ENCODE measurements around the gene NT5DC1. TPM values are rescaled to one million over a fixed set of nuclear protein-coding genes. Genes with fewer than 3 reads are reported as not detected.

Gene NT5DC1
- total and polyA plus RNA-seq, 3 donors from 2014 or later, result 10.7 to 28.2 (median 22.8) TPM

GRCh38 chr6:116136933-116137340, 36.3 kb downstream of the NT5DC1 start:
- TF ChIP-seq POLR2A (IDR thresholded peaks at IDR 0.05), result no peak
- WGBS, 2 donors, result 96% methylated on average over 5 of the region's 5 CpGs
- DNase-seq, result no peak
- Histone ChIP-seq H3K4me1 (no peaks in the 10 kb centered on the region), H3K36me3 (ENCODE audit: low read depth, missing control alignments) (no peaks in the 10 kb centered on the region), H3K4me3 (no peak overlapping the region), H3K27ac (no peak overlapping the region), H3K9me3 (no peaks in the 10 kb centered on the region), H3K27me3 (no peaks in the 10 kb centered on the region)
- intact Hi-C loops (cut with DNase I; ENCODE audit: low total_unique reads), result no loop called here

GRCh38 chr6:116139917-116140316, 39.3 kb downstream of the NT5DC1 start:
- Histone ChIP-seq H3K36me3 (ENCODE audit: low read depth, missing control alignments) (no peaks in the 10 kb centered on the region), H3K27me3 (no peaks in the 10 kb centered on the region), H3K4me3 (no peak overlapping the region), H3K9me3 (no peaks in the 10 kb centered on the region), H3K4me1 (peaks cover 2% of the 10 kb centered on the region), H3K27ac (no peak overlapping the region)
- WGBS, 2 donors, result 85 to 94% methylated on average over 4 of the region's 4 CpGs
- no peak for TF ChIP-seq CTCF (IDR thresholded peaks at IDR 0.05)
- TF ChIP-seq POLR2A (IDR thresholded peaks at IDR 0.05), result no peak
- intact Hi-C loops (cut with DNase I; ENCODE audit: low total_unique reads), result no loop called here
- no peak for DNase-seq

- Histone ChIP-seq H3K9me3 (no peaks in the 10 kb centered on the region), H3K4me3 (no peak overlapping the region), H3K27ac (no peak overlapping the region), H3K36me3 (ENCODE audit: low read depth, missing control alignments) (no peaks in the 10 kb centered on the region), H3K4me1 (peaks cover 2% of the 10 kb centered on the region), H3K27me3 (no peaks in the 10 kb centered on the region)
- WGBS, 2 donors, result 71 to 73% methylated on average over 3 of the region's 3 CpGs
- no peak for DNase-seq
- TF ChIP-seq CTCF (IDR thresholded peaks at IDR 0.05) (no peak), POLR2A (IDR thresholded peaks at IDR 0.05) (no peak)
- intact Hi-C loops (cut with DNase I; ENCODE audit: low total_unique reads), result no loop called here
Measured at GRCh38 chr6:116144605-116145004, 44.0 kb downstream of the NT5DC1 start.

GRCh38 chr6:116145803-116146675, 45.4 kb downstream of the NT5DC1 start:
- no peaks in the 10 kb centered on the region for H3K36me3 ChIP-seq (ENCODE audit: low read depth, missing control alignments)
- H3K4me1 ChIP-seq, result peaks cover 2% of the 10 kb centered on the region
- WGBS, 2 donors, result 75 to 83% methylated on average over 4 of the region's 4 CpGs
- TF ChIP-seq CTCF (IDR thresholded peaks at IDR 0.05) (no peak), POLR2A (IDR thresholded peaks at IDR 0.05) (no peak)
- no peak for DNase-seq
- H3K27me3 ChIP-seq, result no peaks in the 10 kb centered on the region
- H3K9me3 ChIP-seq, result no peaks in the 10 kb centered on the region
- no peak overlapping the region for H3K27ac ChIP-seq
- no peak overlapping the region for H3K4me3 ChIP-seq
- intact Hi-C loops (cut with DNase I; ENCODE audit: low total_unique reads), result no loop called here

GRCh38 chr6:116152620-116153019, 52.0 kb downstream of the NT5DC1 start:
- TF ChIP-seq POLR2A (IDR thresholded peaks at IDR 0.05), result no peak
- TF ChIP-seq CTCF (IDR thresholded peaks at IDR 0.05), result no peak
- Histone ChIP-seq H3K9me3 (no peaks in the 10 kb centered on the region), H3K4me3 (no peak overlapping the region), H3K4me1 (no peaks in the 10 kb centered on the region), H3K27ac (no peak overlapping the region), H3K36me3 (ENCODE audit: low read depth, missing control alignments) (no peaks in the 10 kb centered on the region), H3K27me3 (no peaks in the 10 kb centered on the region)
- intact Hi-C loops (cut with DNase I; ENCODE audit: low total_unique reads), result no loop called here
- WGBS, 2 donors, result 93 to 97% methylated on average over 1 of the region's 1 CpG
- DNase-seq, result no peak
